ENCODE data around the gene ATP2B2.

DNA sequence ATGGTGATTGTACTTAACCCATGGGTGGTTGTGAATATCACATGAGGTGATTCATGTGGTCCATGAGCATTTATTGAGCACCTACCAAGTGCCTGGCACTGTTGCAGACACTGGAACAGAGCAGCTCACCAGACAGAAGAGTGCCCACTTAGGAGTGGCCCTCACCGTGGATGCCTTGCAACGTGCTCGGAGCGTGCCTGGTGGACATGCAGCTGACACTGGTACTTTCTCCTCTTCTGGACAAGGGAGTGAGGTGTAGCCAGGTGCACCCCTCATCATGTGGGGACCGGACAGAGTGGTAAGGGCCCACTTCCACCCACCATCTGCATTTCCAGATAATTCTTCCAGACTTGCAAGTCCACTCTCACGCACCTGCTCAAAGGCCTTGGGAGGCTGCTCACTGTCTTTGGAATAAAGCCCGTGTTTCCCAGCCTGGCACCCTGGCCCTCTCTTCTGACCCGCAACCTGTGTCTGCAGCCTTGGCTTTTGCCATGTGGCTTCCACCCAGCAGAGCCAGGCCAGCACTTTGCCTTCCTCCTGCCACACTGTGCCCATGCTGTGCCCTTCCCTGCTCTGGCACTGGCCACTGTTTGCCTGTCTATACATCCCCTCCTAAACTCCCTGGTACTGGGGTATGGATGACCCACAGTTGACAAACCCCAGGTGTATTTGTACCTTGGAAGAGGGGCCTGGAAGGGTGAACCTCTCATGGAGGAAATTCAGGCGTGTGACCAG, 93.6 kb downstream of the ATP2B2 start:
- TF ChIP-seq POLR2A (IDR thresholded peaks at IDR 0.05), result no peak
- TF ChIP-seq, protein P1, sequence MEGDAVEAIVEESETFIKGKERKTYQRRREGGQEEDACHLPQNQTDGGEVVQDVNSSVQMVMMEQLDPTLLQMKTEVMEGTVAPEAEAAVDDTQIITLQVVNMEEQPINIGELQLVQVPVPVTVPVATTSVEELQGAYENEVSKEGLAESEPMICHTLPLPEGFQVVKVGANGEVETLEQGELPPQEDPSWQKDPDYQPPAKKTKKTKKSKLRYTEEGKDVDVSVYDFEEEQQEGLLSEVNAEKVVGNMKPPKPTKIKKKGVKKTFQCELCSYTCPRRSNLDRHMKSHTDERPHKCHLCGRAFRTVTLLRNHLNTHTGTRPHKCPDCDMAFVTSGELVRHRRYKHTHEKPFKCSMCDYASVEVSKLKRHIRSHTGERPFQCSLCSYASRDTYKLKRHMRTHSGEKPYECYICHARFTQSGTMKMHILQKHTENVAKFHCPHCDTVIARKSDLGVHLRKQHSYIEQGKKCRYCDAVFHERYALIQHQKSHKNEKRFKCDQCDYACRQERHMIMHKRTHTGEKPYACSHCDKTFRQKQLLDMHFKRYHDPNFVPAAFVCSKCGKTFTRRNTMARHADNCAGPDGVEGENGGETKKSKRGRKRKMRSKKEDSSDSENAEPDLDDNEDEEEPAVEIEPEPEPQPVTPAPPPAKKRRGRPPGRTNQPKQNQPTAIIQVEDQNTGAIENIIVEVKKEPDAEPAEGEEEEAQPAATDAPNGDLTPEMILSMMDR (IDR thresholded peaks at IDR 0.05), result no peak

Measured in right lobe of liver (tissue), 4 donors.